Suprapubic skin (tissue), 3 donors: ENCODE data around the gene LRP1B.

Experiments
- EP300 ChIP-seq: sonication (generic); formaldehyde crosslinking; IDR thresholded peaks from one replicate; pipeline ENCODE4 v1.6.1; 2017; ENCODE audit warnings: antibody characterized with exemption
- POLR2A ChIP-seq, 2 donors: fragments of 450-650 bp; IDR thresholded peaks; one replicate each; pipeline ENCODE4 v1.6.1; 2017; ENCODE audit warnings: antibody characterized with exemption in 2 of 2, mild to moderate bottlenecking in 2 of 2, moderate library complexity in 2 of 2
- TF ChIP-seq, protein P1 (sequence below), 2 donors: fragments of 200-600 bp in 1 of 2; fragments of 450-650 bp in 1 of 2; sonication (generic) in 1 of 2; IDR thresholded peaks; one replicate each; pipeline ENCODE4 v1.5.1; 2016 to 2019; ENCODE audit warnings: antibody characterized with exemption in 2 of 2, mild to moderate bottlenecking in 1 of 2, moderate library complexity in 1 of 2

DNA sequence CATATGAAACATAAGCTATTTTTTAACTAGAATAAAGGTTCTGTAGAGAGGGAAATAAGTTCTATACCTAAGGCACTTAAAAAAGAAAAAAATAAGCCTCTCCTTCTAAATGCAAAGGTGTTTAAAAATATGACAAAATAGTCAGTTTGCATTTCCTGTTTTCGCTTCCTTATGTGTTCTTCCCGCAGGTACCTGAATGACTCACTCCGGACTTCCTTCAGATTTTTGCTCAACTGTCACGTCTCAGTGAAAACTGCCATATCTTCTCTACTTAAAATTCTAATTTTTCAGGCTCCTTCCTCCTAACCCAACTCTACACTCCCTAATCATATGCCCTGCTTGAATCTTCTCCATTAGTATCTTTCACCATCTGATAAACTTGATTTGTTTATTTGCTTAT lies 1333.1 kb downstream of the LRP1B start:
- TF ChIP-seq POLR2A (IDR thresholded peaks at IDR 0.05) = no peak
- TF ChIP-seq, protein P1, sequence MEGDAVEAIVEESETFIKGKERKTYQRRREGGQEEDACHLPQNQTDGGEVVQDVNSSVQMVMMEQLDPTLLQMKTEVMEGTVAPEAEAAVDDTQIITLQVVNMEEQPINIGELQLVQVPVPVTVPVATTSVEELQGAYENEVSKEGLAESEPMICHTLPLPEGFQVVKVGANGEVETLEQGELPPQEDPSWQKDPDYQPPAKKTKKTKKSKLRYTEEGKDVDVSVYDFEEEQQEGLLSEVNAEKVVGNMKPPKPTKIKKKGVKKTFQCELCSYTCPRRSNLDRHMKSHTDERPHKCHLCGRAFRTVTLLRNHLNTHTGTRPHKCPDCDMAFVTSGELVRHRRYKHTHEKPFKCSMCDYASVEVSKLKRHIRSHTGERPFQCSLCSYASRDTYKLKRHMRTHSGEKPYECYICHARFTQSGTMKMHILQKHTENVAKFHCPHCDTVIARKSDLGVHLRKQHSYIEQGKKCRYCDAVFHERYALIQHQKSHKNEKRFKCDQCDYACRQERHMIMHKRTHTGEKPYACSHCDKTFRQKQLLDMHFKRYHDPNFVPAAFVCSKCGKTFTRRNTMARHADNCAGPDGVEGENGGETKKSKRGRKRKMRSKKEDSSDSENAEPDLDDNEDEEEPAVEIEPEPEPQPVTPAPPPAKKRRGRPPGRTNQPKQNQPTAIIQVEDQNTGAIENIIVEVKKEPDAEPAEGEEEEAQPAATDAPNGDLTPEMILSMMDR (IDR thresholded peaks at IDR 0.05) = no peak
- no peak for TF ChIP-seq EP300
